Stimulated activated effector memory CD8-positive, alpha-beta T cell treated with anti-CD3 and anti-CD28 coated beads, Interleukin-12 subunit alpha, Interleukin-12 subunit beta, amount 100 ng/mL, for 72 hours (primary cell): Measurements from ENCODE around the gene ACSF2.
"Not testable (repeated sequence)": the region's sequence is repeated elsewhere in the genome, so short reads cannot be mapped to it uniquely, and the experiment has no call there.

ENCODE experiments used
- ATAC-seq: fragments of 150-1000 bp; cut with Tn5 transposase; 2 replicates; pipeline ENCODE4 v1.10.0; 2021
- DNase-seq, 2 donors: peaks; one replicate each; pipeline ENCODE4 v3.0.0; 2021 to 2022; ENCODE audit warnings: low spot score in 2 of 2
- H3K27ac Mint-ChIP-seq: one replicate; pipeline ENCODE4 v1.8.0; 2022; ENCODE audit warnings: mild to moderate bottlenecking, mixed read lengths
- H3K36me3 Mint-ChIP-seq: one replicate; pipeline ENCODE4 v1.8.0; 2022; ENCODE audit warnings: mild to moderate bottlenecking, mixed read lengths
- H3K4me1 Mint-ChIP-seq: one replicate; pipeline ENCODE4 v1.8.0; 2022; ENCODE audit warnings: mixed read lengths
- H3K4me3 Mint-ChIP-seq: one replicate; pipeline ENCODE4 v1.8.0; 2022; ENCODE audit warnings: mild to moderate bottlenecking, mixed read lengths
- H3K9me3 Mint-ChIP-seq: one replicate; pipeline ENCODE4 v1.8.0; 2022; ENCODE audit warnings: mixed read lengths

ACSF2 gene

GRCh38 chr17:50397111-50397918 lies 28.7 kb upstream of the ACSF2 start, which contains the start of gene LRRC59:
Gene LRRC59 (minus strand): TSS chr17:50397523. CDS start chr17:50397317, 206 bp downstream.
- peak; percentile 99 for ATAC-seq
- peaks cover 38% of the 10 kb centered on the region for H3K36me3 Mint-ChIP-seq
- H3K4me1 Mint-ChIP-seq: peaks cover 40% of the 10 kb centered on the region
- peak within 1 kb of the TSS; percentile 91 for H3K4me3 Mint-ChIP-seq
- H3K9me3 Mint-ChIP-seq: no peaks in the 10 kb centered on the region
- DNase-seq: peak; percentile 98 to 99
- H3K27ac Mint-ChIP-seq: peak within 1 kb of the TSS; percentile 94

DNA sequence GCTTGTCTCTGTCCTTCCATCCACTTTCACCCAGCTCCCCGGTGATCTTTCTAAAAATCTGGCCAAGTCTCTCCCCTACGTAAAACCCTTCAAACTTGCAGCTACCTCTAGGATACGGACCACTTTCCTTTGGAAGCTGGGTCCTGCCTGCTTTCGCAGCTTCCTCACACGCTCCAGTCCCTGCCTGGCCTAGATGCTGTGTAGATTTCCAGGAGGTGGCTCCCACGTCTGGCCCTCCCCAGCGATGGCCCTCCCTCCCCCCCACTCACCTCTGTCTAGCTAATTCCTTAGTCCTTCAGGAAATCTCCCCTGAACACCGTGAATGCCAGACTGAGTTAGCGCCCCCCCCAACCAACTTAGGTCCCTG lies 28.1 kb upstream of the ACSF2 start:
- Mint-ChIP-seq H3K27ac (peak overlapping the region; percentile 94), H3K36me3 (peaks cover 32% of the 10 kb centered on the region), H3K4me3 (peak overlapping the region; percentile 91), H3K4me1 (peaks cover 39% of the 10 kb centered on the region), H3K9me3 (no peaks in the 10 kb centered on the region)
- DNase-seq: no peak
- ATAC-seq: no peak

DNA sequence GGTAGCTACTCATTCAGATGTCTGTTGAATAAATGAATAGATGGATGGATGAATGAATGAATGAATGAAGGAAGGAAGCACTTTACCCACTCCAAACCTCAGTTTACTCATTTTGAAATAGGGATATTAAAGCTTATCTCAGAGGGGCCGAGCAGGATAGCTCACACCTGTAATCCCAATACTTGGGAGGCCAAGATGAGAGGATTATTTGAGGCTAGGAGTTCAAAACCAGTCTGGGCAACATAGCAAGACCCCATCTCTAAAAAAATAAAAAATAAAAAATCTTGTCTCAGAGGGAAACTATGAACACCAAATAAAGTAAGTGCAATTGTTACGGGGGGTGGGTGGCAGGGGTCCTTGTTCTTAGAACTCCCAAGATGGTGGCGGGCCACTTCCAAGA lies 27.3 kb upstream of the ACSF2 start:
- Mint-ChIP-seq H3K4me1 (peaks cover 31% of the 10 kb centered on the region), H3K36me3 (peaks cover 25% of the 10 kb centered on the region)
- not testable (repeated sequence) for DNase-seq, H3K27ac Mint-ChIP-seq, H3K9me3 Mint-ChIP-seq, H3K4me3 Mint-ChIP-seq, ATAC-seq

GRCh38 chr17:50399591-50399990 lies 26.4 kb upstream of the ACSF2 start:
- not testable (repeated sequence) for H3K27ac Mint-ChIP-seq, H3K9me3 Mint-ChIP-seq, H3K4me3 Mint-ChIP-seq, DNase-seq, ATAC-seq
- Mint-ChIP-seq H3K4me1 (peaks cover 24% of the 10 kb centered on the region), H3K36me3 (peaks cover 15% of the 10 kb centered on the region)

DNA sequence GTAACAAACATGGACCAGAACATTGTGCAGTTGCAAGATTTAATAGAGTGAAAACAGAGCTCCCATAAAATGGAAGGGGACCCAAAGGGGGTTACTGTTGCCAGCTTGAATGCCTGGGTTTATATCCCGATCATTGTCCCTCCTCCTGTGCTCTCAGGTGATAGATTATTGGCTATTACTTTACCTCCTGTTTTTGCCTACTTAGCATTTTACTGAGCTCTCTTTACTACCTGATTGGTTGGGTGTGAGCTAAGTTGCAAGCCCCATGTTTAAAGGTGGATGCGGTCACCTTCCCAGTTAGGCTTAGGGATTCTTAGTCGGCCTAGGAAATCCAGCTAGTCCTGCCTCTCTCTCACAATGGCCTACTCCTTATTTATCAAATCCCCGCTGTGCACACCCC lies 20.7 kb upstream of the ACSF2 start:
- not testable (repeated sequence) for H3K9me3 Mint-ChIP-seq, H3K27ac Mint-ChIP-seq, DNase-seq, H3K4me1 Mint-ChIP-seq, H3K36me3 Mint-ChIP-seq, ATAC-seq, H3K4me3 Mint-ChIP-seq

- H3K9me3 Mint-ChIP-seq: no peaks in the 10 kb centered on the region
- no peaks in the 10 kb centered on the region for H3K4me1 Mint-ChIP-seq
- ATAC-seq (no peak), DNase-seq (no peak)
- H3K27ac Mint-ChIP-seq: no peak overlapping the region
- H3K4me3 Mint-ChIP-seq: no peak overlapping the region
- no peaks in the 10 kb centered on the region for H3K36me3 Mint-ChIP-seq
Measured at GRCh38 chr17:50406578-50406977, 19.4 kb upstream of the ACSF2 start.

- Mint-ChIP-seq H3K27ac (no peak overlapping the region), H3K4me3 (no peak overlapping the region), H3K36me3 (no peaks in the 10 kb centered on the region), H3K4me1 (no peaks in the 10 kb centered on the region), H3K9me3 (no peaks in the 10 kb centered on the region)
- ATAC-seq: no peak
- DNase-seq: no peak
Measured at GRCh38 chr17:50407921-50408320, 18.1 kb upstream of the ACSF2 start.

DNA sequence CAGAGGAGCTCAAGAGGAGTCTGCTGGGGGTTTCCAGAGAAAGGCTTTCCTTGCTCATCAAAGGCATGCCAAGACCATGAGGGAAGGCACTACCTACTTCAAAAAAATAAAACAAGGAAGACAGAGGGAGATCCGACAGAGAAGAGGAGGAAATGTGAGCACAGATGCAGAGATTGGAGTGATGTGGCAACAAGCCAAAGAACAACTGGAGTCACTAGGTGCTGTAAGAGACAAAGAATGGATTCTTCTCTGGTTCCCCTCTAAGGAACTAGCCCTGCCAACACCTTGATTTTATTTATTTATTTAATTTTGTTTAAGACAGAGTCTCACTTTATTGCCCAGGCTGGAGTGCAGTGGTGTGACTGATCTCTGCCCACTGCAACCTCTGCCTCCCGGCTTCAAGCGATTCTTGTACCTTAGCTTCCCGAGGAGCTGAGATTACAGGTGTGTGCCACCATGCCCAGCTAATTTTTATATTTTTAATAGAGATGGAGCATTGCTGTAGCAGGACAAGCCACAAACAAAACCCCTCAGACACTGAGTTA lies 13.8 kb upstream of the ACSF2 start:
- no peak overlapping the region for H3K27ac Mint-ChIP-seq
- no peaks in the 10 kb centered on the region for H3K36me3 Mint-ChIP-seq
- no peak overlapping the region for H3K4me3 Mint-ChIP-seq
- ATAC-seq: no peak
- no peaks in the 10 kb centered on the region for H3K4me1 Mint-ChIP-seq
- no peaks in the 10 kb centered on the region for H3K9me3 Mint-ChIP-seq
- no peak for DNase-seq

- no peak for ATAC-seq
- peaks cover 2% of the 10 kb centered on the region for H3K9me3 Mint-ChIP-seq
- no peak overlapping the region for H3K4me3 Mint-ChIP-seq
- peaks cover 5% of the 10 kb centered on the region for H3K4me1 Mint-ChIP-seq
- H3K27ac Mint-ChIP-seq: no peak overlapping the region
- H3K36me3 Mint-ChIP-seq: no peaks in the 10 kb centered on the region
- DNase-seq: no peak
Measured at GRCh38 chr17:50414808-50415207, 11.2 kb upstream of the ACSF2 start.

GRCh38 chr17:50419577-50419976 lies 6.4 kb upstream of the ACSF2 start:
- not testable (repeated sequence) for DNase-seq, H3K27ac Mint-ChIP-seq, ATAC-seq, H3K4me3 Mint-ChIP-seq, H3K36me3 Mint-ChIP-seq, H3K9me3 Mint-ChIP-seq
- peaks cover 15% of the 10 kb centered on the region for H3K4me1 Mint-ChIP-seq

DNA sequence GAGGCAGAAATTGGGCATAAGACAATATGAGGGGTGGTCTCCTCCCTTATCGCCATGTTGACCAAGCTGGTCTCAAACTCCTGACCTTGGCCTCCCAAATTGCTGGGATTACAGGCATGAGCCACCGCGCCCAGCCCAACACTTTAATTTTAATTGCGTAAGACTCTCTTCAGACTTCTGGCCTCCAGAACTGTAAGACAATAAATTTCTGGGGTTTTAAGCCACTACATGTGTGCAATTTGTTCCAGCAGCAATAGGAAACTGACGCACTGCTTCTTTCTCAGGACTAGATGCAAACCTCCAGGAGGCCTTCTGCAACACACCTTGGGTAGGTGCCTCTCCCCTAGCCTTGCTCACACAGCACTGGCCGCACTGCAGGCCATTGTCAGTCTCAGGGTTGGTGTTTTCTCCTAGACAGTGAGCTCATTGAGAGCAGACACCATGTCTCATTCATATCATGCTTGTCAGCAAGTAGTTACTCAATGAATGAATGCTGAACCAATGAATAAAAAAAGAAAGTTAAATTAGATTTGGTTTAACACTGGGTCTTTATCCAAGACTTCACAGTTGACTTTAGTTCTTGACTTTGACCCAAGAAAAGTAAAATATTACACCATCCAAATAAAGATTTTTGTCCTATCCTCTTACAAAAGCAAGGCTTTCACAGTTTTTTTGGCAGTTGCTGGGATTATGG lies 5.5 kb upstream of the ACSF2 start:
- Mint-ChIP-seq H3K4me3 (peak overlapping the region; percentile 54), H3K36me3 (no peaks in the 10 kb centered on the region), H3K27ac (peak overlapping the region; percentile 88), H3K9me3 (peaks cover 2% of the 10 kb centered on the region), H3K4me1 (peaks cover 21% of the 10 kb centered on the region)
- DNase-seq: no peak
- ATAC-seq: no peak

DNA sequence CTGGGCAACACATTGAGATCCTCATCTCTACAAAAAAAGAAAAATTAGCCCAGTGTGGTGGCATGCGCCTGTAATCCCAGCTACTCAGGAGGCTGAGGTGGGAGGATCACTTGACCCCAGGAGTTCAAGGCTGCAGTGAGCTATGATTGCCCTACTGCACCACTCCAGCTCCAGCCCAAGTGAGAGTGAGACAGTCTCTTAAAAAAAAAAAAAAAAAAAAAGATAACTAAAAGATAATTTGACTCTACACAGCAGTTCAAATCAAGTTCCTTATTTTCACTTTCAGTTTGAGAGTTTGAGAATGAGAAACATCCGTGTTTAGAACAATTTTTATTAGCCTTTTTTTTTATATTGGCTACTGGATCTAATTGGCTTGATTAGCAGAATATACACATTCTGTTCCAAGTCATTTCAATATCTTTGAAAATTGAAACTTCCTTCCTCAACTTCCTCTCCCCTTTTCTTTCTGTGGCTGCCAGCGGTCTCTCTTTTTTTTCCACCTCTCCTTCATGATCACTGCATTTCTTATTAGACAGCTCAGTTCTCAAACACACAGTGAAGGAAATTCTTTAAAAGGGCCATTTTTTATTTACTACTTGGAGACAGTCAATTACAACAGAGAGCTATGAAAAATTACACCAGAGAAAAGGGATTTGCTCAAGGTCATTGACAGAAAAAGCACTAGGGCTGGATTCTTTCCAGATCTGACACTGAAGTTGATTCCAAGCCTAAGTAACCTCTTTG lies 4.5 kb upstream of the ACSF2 start:
- no peak for DNase-seq
- Mint-ChIP-seq H3K9me3 (peaks cover 2% of the 10 kb centered on the region), H3K36me3 (no peaks in the 10 kb centered on the region), H3K4me3 (peak overlapping the region; percentile 54), H3K27ac (peak overlapping the region; percentile 88), H3K4me1 (peaks cover 25% of the 10 kb centered on the region)
- peak; percentile 22 for ATAC-seq

DNA sequence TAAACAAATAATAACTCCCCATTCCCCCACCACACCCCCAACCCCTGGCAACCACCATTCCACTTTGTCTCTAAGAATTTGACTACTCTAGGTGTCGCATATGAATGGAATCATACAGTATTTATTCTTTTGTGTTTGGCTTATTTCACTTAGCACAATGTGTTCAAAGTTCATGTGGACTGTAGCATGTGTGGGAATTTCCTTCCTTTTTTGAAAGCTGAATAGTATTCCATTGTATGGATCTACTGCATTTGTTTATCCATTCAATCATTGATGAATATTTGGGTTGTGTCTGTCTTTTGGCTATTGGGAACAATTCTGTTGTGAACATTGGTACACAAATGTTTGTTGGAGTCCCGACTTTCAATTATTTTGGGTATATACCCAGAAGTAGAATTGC lies 3.3 kb upstream of the ACSF2 start:
- ATAC-seq (no peak), DNase-seq (no peak)
- H3K27ac Mint-ChIP-seq: no peak overlapping the region
- H3K36me3 Mint-ChIP-seq: no peaks in the 10 kb centered on the region
- no peak overlapping the region for H3K4me3 Mint-ChIP-seq
- peaks cover 2% of the 10 kb centered on the region for H3K9me3 Mint-ChIP-seq
- peaks cover 37% of the 10 kb centered on the region for H3K4me1 Mint-ChIP-seq

- DNase-seq (no peak), ATAC-seq (no peak)
- no peaks in the 10 kb centered on the region for H3K36me3 Mint-ChIP-seq
- peaks cover 40% of the 10 kb centered on the region for H3K4me1 Mint-ChIP-seq
- H3K4me3 Mint-ChIP-seq: no peak overlapping the region
- H3K27ac Mint-ChIP-seq: no peak overlapping the region
- peaks cover 2% of the 10 kb centered on the region for H3K9me3 Mint-ChIP-seq
Measured at GRCh38 chr17:50423553-50424159, 2.4 kb upstream of the ACSF2 start.
